TTC549 (cell line): Measurements from ENCODE around the gene INTS4.
"Not testable (repeated sequence)": the region's sequence is repeated elsewhere in the genome, so short reads cannot be mapped to it uniquely, and the experiment has no call there.

Experiments
- FAIRE-seq: peaks from 2 replicates; lab custom pipeline; 2012; peaks lifted over from hg19 to GRCh38; lab: Jason Lieb, UNC

Gene INTS4

DNA sequence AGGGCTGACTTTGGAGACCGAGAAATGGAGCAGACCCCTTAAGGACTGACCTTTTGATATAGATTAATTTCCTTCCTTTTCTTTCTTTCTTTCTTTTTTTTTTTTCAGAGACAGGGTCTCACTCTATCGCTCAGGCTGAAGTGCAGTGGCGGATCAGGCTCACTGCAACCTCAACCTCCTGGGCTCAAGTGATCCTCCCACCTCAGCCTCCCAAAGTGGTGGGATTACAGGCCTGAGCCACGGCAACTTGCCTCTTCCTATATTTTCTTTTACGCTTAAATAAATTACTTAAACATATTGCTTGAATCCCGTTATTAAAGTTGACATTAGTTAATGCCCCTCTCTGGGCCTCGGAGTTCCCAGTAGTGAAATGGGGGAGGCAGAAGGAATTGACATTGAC, 29.0 kb upstream of the INTS4 start:
- FAIRE-seq: no peak

- FAIRE-seq: no peak
Measured at GRCh38 chr11:78022397-78023396, 28.2 kb upstream of the INTS4 start, which contains the start of gene KCTD14. Gene KCTD14 (minus strand): TSS chr11:78023276. CDS start chr11:78023249, 27 bp downstream.

GRCh38 chr11:78021611-78022010, 27.1 kb upstream of the INTS4 start:
- no peak for FAIRE-seq

- FAIRE-seq: no peak
Measured at GRCh38 chr11:78020246-78020645, 25.8 kb upstream of the INTS4 start.

DNA sequence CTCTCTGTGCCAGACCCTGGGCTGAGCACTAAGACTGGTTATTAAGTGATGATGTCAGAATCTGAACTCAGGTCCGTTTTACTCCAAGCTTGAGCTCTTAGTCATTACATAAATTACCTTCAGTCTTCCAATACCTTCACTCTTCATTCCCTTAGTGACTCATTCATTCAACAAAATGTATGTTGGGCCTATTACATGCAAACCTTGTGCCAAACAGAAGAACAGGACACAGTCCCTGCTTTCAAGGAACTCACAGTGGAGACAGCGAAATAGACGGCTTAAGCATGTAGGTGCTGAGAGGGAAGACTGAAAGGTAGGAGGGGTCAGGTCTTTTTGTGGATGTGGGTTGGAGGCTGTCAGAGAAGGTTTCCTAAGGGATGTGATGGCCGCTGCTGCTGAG, 25.3 kb upstream of the INTS4 start:
- FAIRE-seq: no peak

- no peak for FAIRE-seq
Measured at GRCh38 chr11:78015878-78016277, 21.4 kb upstream of the INTS4 start.

GRCh38 chr11:78014937-78015520, 20.6 kb upstream of the INTS4 start:
- FAIRE-seq: not testable (repeated sequence)

GRCh38 chr11:78011301-78011700, 16.8 kb upstream of the INTS4 start:
- no peak for FAIRE-seq

DNA sequence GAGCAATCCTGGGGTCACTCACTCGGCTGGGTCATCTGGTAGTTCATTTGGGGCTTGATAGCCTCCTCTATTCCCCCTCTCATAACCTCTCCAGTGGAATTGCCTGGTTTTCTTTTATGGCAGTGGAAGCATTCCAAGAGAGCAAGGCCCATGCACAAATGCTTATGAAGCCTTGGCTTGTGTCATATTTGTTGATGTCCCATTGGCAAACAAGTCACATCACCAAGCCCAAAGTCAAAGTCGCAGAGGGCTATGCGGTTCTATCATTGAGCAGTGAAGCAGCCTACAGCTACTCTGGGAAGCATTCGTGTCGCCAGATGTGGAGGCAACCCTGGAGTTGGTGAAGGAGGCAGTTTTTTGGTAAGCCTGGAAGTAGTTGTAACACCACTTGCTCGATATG, 16.3 kb upstream of the INTS4 start:
- FAIRE-seq: no peak

- FAIRE-seq: no peak
Measured at GRCh38 chr11:78010304-78010703, 15.8 kb upstream of the INTS4 start.

DNA sequence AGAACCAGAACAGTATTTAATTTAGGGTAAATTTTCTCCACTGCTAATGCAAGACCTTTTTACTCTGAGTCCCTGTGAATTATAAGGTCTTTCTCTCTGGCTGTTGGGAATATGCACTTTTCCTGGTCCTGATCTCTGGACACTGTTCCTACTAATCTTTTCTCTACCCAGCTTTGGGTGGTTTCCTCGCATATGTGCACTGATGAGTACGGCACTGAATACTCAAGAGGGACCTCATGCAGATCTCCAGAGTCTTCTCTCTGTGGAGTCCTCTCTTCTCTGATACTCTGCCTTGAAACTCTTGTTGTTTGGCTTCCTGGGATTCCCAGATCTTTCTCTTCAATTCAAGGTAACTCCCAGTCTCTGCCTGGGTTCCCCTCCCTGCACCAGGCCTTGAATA, 14.6 kb upstream of the INTS4 start:
- FAIRE-seq: no peak

DNA sequence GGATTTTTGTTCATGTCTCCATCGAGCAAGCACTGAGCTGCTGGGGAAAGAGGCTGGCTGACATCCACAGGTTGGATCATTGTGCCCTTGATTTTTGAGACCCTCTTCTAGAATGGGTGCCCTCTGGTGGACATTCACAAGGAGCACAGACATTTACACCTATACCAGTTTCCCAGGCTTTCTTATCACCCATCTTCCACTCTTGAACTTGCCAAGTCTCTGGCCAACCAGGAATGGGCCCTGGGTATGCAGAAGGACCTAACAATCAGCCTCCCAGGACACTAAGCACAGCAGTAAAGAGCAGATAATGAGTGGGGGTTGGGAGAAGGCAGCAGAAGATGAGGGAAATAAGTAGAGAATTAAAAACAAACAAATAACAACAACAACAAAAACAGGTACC, 5.7 kb upstream of the INTS4 start:
- FAIRE-seq: no peak

- no peak for FAIRE-seq
Measured at GRCh38 chr11:77999446-78000030, 5.1 kb upstream of the INTS4 start.

GRCh38 chr11:77993902-77994301, 566 bp downstream of the INTS4 start:
- FAIRE-seq: no peak

- FAIRE-seq: no peak
Measured at GRCh38 chr11:77990981-77991380, 3.5 kb downstream of the INTS4 start.

GRCh38 chr11:77986456-77986855, 8.0 kb downstream of the INTS4 start:
- FAIRE-seq: not testable (repeated sequence)

DNA sequence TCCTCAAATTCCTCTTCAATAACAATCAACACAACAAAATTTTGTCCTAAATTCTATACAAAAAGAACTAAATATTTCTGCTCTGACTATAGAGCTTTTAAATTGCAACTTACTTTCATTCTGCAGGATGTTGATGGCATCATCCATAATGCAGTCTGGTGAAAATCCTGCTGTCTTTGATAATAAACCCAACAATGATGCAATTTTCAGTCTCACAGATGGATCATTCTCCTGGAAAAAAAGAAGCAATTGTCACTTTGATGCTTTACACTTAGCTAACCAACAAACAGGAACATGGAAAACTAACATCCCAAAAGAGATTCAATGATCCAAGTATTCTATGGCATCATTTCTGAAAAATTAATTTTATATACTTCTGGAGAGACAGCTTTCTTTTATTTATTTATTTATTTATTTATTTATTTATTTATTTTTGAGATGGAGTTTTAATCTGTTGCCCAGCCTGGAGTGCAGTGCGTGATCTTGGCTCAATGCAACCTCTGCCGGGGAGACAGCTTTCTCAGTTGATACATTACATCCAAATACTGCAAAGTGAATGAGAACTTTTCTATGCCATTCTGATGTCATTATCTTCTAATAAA, 13.0 kb downstream of the INTS4 start:
- no peak for FAIRE-seq

DNA sequence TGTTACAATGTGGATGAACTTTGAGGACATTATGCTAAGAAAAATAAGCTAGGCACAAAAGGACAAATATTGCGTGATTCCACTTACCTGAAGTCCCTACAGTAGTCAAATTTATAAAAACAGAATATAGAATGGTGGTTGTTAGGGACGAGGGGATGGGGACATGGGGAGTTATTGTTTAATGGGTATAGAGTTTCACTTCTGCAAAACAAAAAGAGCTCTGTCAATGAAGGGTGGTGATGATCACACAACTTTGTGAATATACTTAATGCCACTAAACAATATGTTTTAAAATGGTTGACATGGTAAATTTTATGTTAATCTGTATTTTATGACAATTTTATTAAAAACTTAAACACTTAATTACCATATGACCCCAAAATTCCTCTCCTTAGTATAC, 26.1 kb downstream of the INTS4 start:
- FAIRE-seq: no peak

GRCh38 chr11:77967753-77968152, 26.7 kb downstream of the INTS4 start:
- FAIRE-seq: no peak

GRCh38 chr11:77967121-77967520, 27.3 kb downstream of the INTS4 start:
- FAIRE-seq: no peak

- no peak for FAIRE-seq
Measured at GRCh38 chr11:77966338-77966737, 28.1 kb downstream of the INTS4 start.

- no peak for FAIRE-seq
Measured at GRCh38 chr11:77959434-77959833, 35.0 kb downstream of the INTS4 start.
